HEK293 (cell line): ENCODE data around the gene EIF4ENIF1.

ENCODE experiments used
- CTCF ChIA-PET: fragments of 350-600 bp; formaldehyde crosslinking; extraction: SDS; loops from one replicate; lab custom pipeline; 2021; ENCODE audit warnings: antibody characterized with exemption; lab: Yijun Ruan, JAX
- POLR2A ChIA-PET: fragments of 300-600 bp; formaldehyde crosslinking; extraction: SDS; loops from one replicate; lab custom pipeline; 2020; ENCODE audit warnings: antibody characterized with exemption, inconsistent platforms; lab: Yijun Ruan, JAX
- H3K27ac ChIP-seq: fragments of 200-500 bp; sonication (Bioruptor generic); 2 replicates; pipeline ENCODE4 v1.5.1; 2014; ENCODE audit warnings: low read depth, low read length, control low read depth, inconsistent platforms; ENCODE audit errors: extremely low read depth
- H3K36me3 ChIP-seq, 2 experiments: fragments of 200-500 bp in 1 of 2; sonication (Bioruptor generic) in 1 of 2; 1 replicate in 1 of 2; 2 replicates in 1 of 2; pipeline ENCODE4 v1.5.1; 2014 to 2017; ENCODE audit warnings: inconsistent platforms in 2 of 2, low read length in 2 of 2; ENCODE audit not compliant: control insufficient read depth in 2 of 2, insufficient read depth in 1 of 2
- H3K4me1 ChIP-seq: fragments of 200-500 bp; sonication (Bioruptor generic); 2 replicates; pipeline ENCODE4 v1.5.1; 2014; ENCODE audit warnings: mild to moderate bottlenecking, low read length, inconsistent platforms; ENCODE audit not compliant: control insufficient read depth, insufficient read depth
- H3K4me3 ChIP-seq: 2 replicates; pipeline ENCODE4 v1.5.1; 2011; ENCODE audit warnings: low read depth, mild to moderate bottlenecking, control low read depth, low read length, moderate library complexity
- H3K9me3 ChIP-seq: fragments of 200-500 bp; sonication (Bioruptor generic); 2 replicates; pipeline ENCODE4 v1.5.1; 2014; ENCODE audit warnings: low read depth, low read length, inconsistent platforms; ENCODE audit not compliant: control insufficient read depth, insufficient read depth
- BCL6B ChIP-seq: fragments of 450-650 bp; formaldehyde crosslinking; IDR thresholded peaks from 2 replicates; pipeline ENCODE4 v1.5.1; 2017; ENCODE audit warnings: missing biosample characterization, missing genetic modification characterization
- EGR2 ChIP-seq: fragments of 450-650 bp; formaldehyde crosslinking; IDR thresholded peaks from 2 replicates; pipeline ENCODE4 v1.5.1; 2016; ENCODE audit warnings: low read depth, missing biosample characterization, missing genetic modification characterization
- GLI4 ChIP-seq: fragments of 450-650 bp; formaldehyde crosslinking; IDR thresholded peaks from 2 replicates; pipeline ENCODE4 v1.5.1; 2016; ENCODE audit warnings: missing biosample characterization, missing genetic modification characterization
- GLIS1 ChIP-seq: fragments of 450-650 bp; formaldehyde crosslinking; IDR thresholded peaks from 2 replicates; pipeline ENCODE4 v1.5.1; 2016; ENCODE audit warnings: missing biosample characterization, missing genetic modification characterization
- HOXD13 ChIP-seq: sonication (generic); formaldehyde crosslinking; IDR thresholded peaks from 2 replicates; pipeline ENCODE4 v1.8.0; 2022; ENCODE audit warnings: missing genetic modification reagents, borderline replicate concordance
- IKZF3 ChIP-seq: fragments of 450-650 bp; IDR thresholded peaks from 2 replicates; pipeline ENCODE4 v1.5.0; 2018; ENCODE audit warnings: missing biosample characterization, mild to moderate bottlenecking, missing genetic modification characterization, moderate library complexity
- INSM2 ChIP-seq: fragments of 450-650 bp; formaldehyde crosslinking; IDR thresholded peaks from 2 replicates; pipeline ENCODE4 v1.5.1; 2016; ENCODE audit warnings: missing biosample characterization, missing genetic modification characterization
- KLF1 ChIP-seq: fragments of 450-650 bp; formaldehyde crosslinking; IDR thresholded peaks from 2 replicates; pipeline ENCODE4 v1.5.1; 2016; ENCODE audit warnings: missing biosample characterization, missing genetic modification characterization
- SCRT1 ChIP-seq: fragments of 450-650 bp; formaldehyde crosslinking; IDR thresholded peaks from 2 replicates; pipeline ENCODE4 v1.5.1; 2016; ENCODE audit warnings: missing biosample characterization, missing genetic modification characterization, borderline replicate concordance
- ZBTB21 ChIP-seq: fragments of 450-650 bp; formaldehyde crosslinking; IDR thresholded peaks from 2 replicates; pipeline ENCODE4 v1.5.1; 2017; ENCODE audit warnings: missing biosample characterization, missing genetic modification characterization
- ZBTB44 ChIP-seq: fragments of 450-650 bp; IDR thresholded peaks from 2 replicates; pipeline ENCODE4 v1.5.1; 2018; ENCODE audit warnings: missing biosample characterization, mild to moderate bottlenecking, missing genetic modification characterization
- ZBTB48 ChIP-seq: fragments of 450-650 bp; formaldehyde crosslinking; IDR thresholded peaks from 2 replicates; pipeline ENCODE4 v1.5.1; 2016; ENCODE audit warnings: missing biosample characterization, missing genetic modification characterization
- ZFP3 ChIP-seq: fragments of 450-650 bp; formaldehyde crosslinking; IDR thresholded peaks from 2 replicates; pipeline ENCODE4 v1.5.1; 2016; ENCODE audit warnings: low read depth, missing biosample characterization, missing genetic modification characterization
- ZNF112 ChIP-seq: fragments of 450-650 bp; formaldehyde crosslinking; IDR thresholded peaks from 2 replicates; pipeline ENCODE4 v1.5.0; 2017; ENCODE audit warnings: missing biosample characterization, missing genetic modification characterization
- ZNF121 ChIP-seq: fragments of 450-650 bp; formaldehyde crosslinking; IDR thresholded peaks from 2 replicates; pipeline ENCODE4 v1.5.1; 2016; ENCODE audit warnings: missing biosample characterization, missing genetic modification characterization
- ZNF132 ChIP-seq: fragments of 450-650 bp; formaldehyde crosslinking; IDR thresholded peaks from 2 replicates; pipeline ENCODE4 v1.5.1; 2017; ENCODE audit warnings: missing biosample characterization, missing genetic modification characterization, borderline replicate concordance
- ZNF157 ChIP-seq: fragments of 450-650 bp; formaldehyde crosslinking; IDR thresholded peaks from 2 replicates; pipeline ENCODE4 v1.5.1; 2016; ENCODE audit warnings: missing biosample characterization, missing genetic modification characterization
- ZNF16 ChIP-seq: fragments of 450-650 bp; formaldehyde crosslinking; IDR thresholded peaks from 2 replicates; pipeline ENCODE4 v1.5.1; 2016; ENCODE audit warnings: low read depth, missing biosample characterization, missing genetic modification characterization
- ZNF169 ChIP-seq: fragments of 450-650 bp; formaldehyde crosslinking; IDR thresholded peaks from 2 replicates; pipeline ENCODE4 v1.5.1; 2016; ENCODE audit warnings: missing biosample characterization, missing genetic modification characterization
- ZNF223 ChIP-seq: fragments of 450-650 bp; formaldehyde crosslinking; IDR thresholded peaks from 2 replicates; pipeline ENCODE4 v1.5.1; 2016; ENCODE audit warnings: missing biosample characterization, missing genetic modification characterization
- ZNF335 ChIP-seq: fragments of 450-650 bp; formaldehyde crosslinking; conservative IDR thresholded peaks from 2 replicates; pipeline ENCODE4 v1.5.1; 2016; ENCODE audit warnings: missing biosample characterization, missing genetic modification characterization
- ZNF354C ChIP-seq: fragments of 450-650 bp; formaldehyde crosslinking; IDR thresholded peaks from 2 replicates; pipeline ENCODE4 v1.5.1; 2016; ENCODE audit warnings: missing biosample characterization, missing genetic modification characterization, low read depth, borderline replicate concordance
- ZNF548 ChIP-seq: fragments of 450-650 bp; formaldehyde crosslinking; IDR thresholded peaks from 2 replicates; pipeline ENCODE4 v1.5.1; 2016; ENCODE audit warnings: missing biosample characterization, missing genetic modification characterization
- ZNF558 ChIP-seq: fragments of 450-650 bp; formaldehyde crosslinking; IDR thresholded peaks from 2 replicates; pipeline ENCODE4 v1.5.1; 2016; ENCODE audit warnings: missing biosample characterization, missing genetic modification characterization
- ZNF571 ChIP-seq: fragments of 450-650 bp; formaldehyde crosslinking; IDR thresholded peaks from 2 replicates; pipeline ENCODE4 v1.5.0; 2017; ENCODE audit warnings: missing biosample characterization, missing genetic modification characterization
- ZNF600 ChIP-seq: fragments of 450-650 bp; formaldehyde crosslinking; IDR thresholded peaks from 2 replicates; pipeline ENCODE4 v1.5.1; 2016; ENCODE audit warnings: missing biosample characterization, missing genetic modification characterization
- ZNF626 ChIP-seq: fragments of 450-650 bp; sonication (Bioruptor Pico); formaldehyde crosslinking; IDR thresholded peaks from 2 replicates; pipeline ENCODE4 v1.5.1; 2018; ENCODE audit warnings: missing biosample characterization, missing genetic modification characterization, inconsistent platforms
- ZNF677 ChIP-seq: fragments of 450-650 bp; IDR thresholded peaks from 2 replicates; pipeline ENCODE4 v1.5.0; 2018; ENCODE audit warnings: missing biosample characterization, mild to moderate bottlenecking, missing genetic modification characterization, moderate library complexity
- ZNF701 ChIP-seq: fragments of 450-650 bp; formaldehyde crosslinking; IDR thresholded peaks from 2 replicates; pipeline ENCODE4 v1.5.1; 2016; ENCODE audit warnings: missing biosample characterization, missing genetic modification characterization
- ZNF792 ChIP-seq: fragments of 450-650 bp; formaldehyde crosslinking; IDR thresholded peaks from 2 replicates; pipeline ENCODE4 v1.5.1; 2016; ENCODE audit warnings: missing biosample characterization, missing genetic modification characterization
- ZNF843 ChIP-seq: fragments of 450-650 bp; formaldehyde crosslinking; IDR thresholded peaks from 2 replicates; pipeline ENCODE4 v1.5.1; 2016; ENCODE audit warnings: missing biosample characterization, missing genetic modification characterization
- ZSCAN18 ChIP-seq: fragments of 450-650 bp; formaldehyde crosslinking; IDR thresholded peaks from 2 replicates; pipeline ENCODE4 v1.5.1; 2016; ENCODE audit warnings: missing biosample characterization, missing genetic modification characterization

Gene EIF4ENIF1

GRCh38 chr22:31400023-31400397 lies 89.6 kb downstream of the EIF4ENIF1 start (continued):
- TF ChIP-seq BCL6B (tag by site-specific recombination) = no peak
- no peak for TF ChIP-seq HOXD13 (CRISPR knock-in tag)

- Histone ChIP-seq H3K4me1 (peaks cover 9% of the 10 kb centered on the region), H3K27ac (peak within 1 kb of the TSS; percentile 71), H3K36me3 (peaks cover 36 to 38% of the 10 kb centered on the region in 2 experiments), H3K9me3 (no peaks in the 10 kb centered on the region), H3K4me3 (peak within 1 kb of the TSS; percentile 73)
- ChIA-PET POLR2A (interaction anchor here (0.5 to 4.2 kb wide), 17 partner anchors 15 to 431 kb away, joined by 3 to 63 read pairs (median 4); partner anchors contain the start of genes DEPDC5, MORC2, PATZ1 and TUG1), CTCF (no interaction called here)
- TF ChIP-seq ZNF626 (tag by site-specific recombination) = no peak
- no peak for TF ChIP-seq SCRT1 (tag by site-specific recombination)
- peak; percentile 85 for TF ChIP-seq GLIS1 (tag by site-specific recombination)
- peak; percentile 76 for TF ChIP-seq ZNF335 (tag by site-specific recombination)
- TF ChIP-seq ZBTB21 = no peak; the same call in 1 of the 2 replicates
- TF ChIP-seq ZNF558 = no peak
- TF ChIP-seq EGR2 = peak; percentile 78
- peak; percentile 77 for TF ChIP-seq KLF1 (tag by site-specific recombination)
- TF ChIP-seq ZNF843 (tag by site-specific recombination) = 0 out of 2 replicates have a peak, but pooled peaks have one; percentile 15
- no peak for TF ChIP-seq ZNF701 (tag by site-specific recombination)
- TF ChIP-seq ZNF792 (tag by site-specific recombination) = no peak
- TF ChIP-seq ZNF157 (tag by site-specific recombination) = no peak
- no peak; the same call in 1 of the 2 replicates for TF ChIP-seq INSM2 (tag by site-specific recombination)
- TF ChIP-seq ZFP3 = no peak
- no peak for TF ChIP-seq ZNF571 (tag by site-specific recombination)
- TF ChIP-seq ZBTB48 (tag by site-specific recombination) = no peak; the same call in none of the 2 replicates
- TF ChIP-seq GLI4 (tag by site-specific recombination) = peak; percentile 83; the same call in 1 of the 2 replicates
- TF ChIP-seq ZNF223 = no peak
- no peak for TF ChIP-seq IKZF3 (tag by site-specific recombination)
- TF ChIP-seq ZNF121 = no peak; the same call in 1 of the 2 replicates
- TF ChIP-seq ZNF169 (tag by site-specific recombination) = no peak
- TF ChIP-seq ZSCAN18 (tag by site-specific recombination) = no peak; the same call in 1 of the 2 replicates
- TF ChIP-seq ZNF600 (tag by site-specific recombination) = no peak; the same call in 1 of the 2 replicates
- TF ChIP-seq ZNF112 (tag by site-specific recombination) = no peak
- TF ChIP-seq ZBTB44 = no peak
- TF ChIP-seq ZNF677 (tag by site-specific recombination) = no peak
- no peak for TF ChIP-seq ZNF354C (tag by site-specific recombination)
- no peak for TF ChIP-seq ZNF548
- no peak for TF ChIP-seq ZNF132 (tag by site-specific recombination)
- no peak for TF ChIP-seq ZNF16 (tag by site-specific recombination)
Measured at GRCh38 chr22:31399211-31400022, 90.2 kb downstream of the EIF4ENIF1 start, which contains the start of gene DRG1. TSS of gene DRG1 (plus strand) at chr22:31399604. CDS start at chr22:31399684, 80 bp downstream.
